RWPE1 (cell line): ENCODE data around the gene SYS1.

ENCODE experiments used
- CTCF ChIA-PET: fragments of 350-600 bp; sonication (Branson Sonifier 250); formaldehyde crosslinking; extraction: SDS; loops from one replicate; lab custom pipeline; 2021; lab: Yijun Ruan, JAX
- POLR2A ChIA-PET: fragments of 400-600 bp; formaldehyde crosslinking; extraction: SDS; loops from one replicate; lab custom pipeline; 2020; ENCODE audit warnings: antibody characterized with exemption; ENCODE audit not compliant: low non-redundant PET; lab: Yijun Ruan, JAX
- DNase-seq: peaks from one replicate; pipeline ENCODE4 v3.0.0; 2012; ENCODE audit warnings: low spot score
- H3K27ac ChIP-seq: fragments of 450-650 bp; 2 replicates; pipeline ENCODE4 v1.5.1; 2017
- TF ChIP-seq, protein P1 (sequence below): fragments of 450-650 bp; conservative IDR thresholded peaks from 2 replicates; pipeline ENCODE4 v1.5.1; 2017; ENCODE audit warnings: low read depth, mild to moderate bottlenecking

Gene SYS1

DNA sequence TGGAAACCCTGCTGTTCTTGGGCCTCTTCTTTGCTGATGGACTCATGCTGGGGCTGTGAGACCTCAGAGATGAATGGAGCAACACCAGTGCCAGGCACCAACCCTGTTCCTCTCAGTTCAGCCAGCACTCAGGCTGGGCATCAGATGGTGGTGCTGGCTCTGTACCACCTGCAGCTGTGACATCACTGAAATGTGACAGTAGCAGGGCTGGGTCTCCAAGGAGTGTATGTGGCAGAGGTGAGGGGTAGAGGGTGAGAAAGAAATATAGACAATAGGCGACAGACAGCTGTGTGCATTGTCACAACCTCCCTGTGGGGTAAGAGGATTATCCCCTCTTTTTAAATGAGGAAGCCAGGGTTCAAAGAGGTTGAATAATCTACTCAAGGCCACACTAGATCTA is 15.2 kb downstream of the SYS1 start, which contains the start of gene TP53TG5:
TP53TG5 (minus strand) TSS at position 135 of the 400 bp plus-strand sequence; CDS start at position 46, 89 bp downstream.
- TF ChIP-seq, protein P1, sequence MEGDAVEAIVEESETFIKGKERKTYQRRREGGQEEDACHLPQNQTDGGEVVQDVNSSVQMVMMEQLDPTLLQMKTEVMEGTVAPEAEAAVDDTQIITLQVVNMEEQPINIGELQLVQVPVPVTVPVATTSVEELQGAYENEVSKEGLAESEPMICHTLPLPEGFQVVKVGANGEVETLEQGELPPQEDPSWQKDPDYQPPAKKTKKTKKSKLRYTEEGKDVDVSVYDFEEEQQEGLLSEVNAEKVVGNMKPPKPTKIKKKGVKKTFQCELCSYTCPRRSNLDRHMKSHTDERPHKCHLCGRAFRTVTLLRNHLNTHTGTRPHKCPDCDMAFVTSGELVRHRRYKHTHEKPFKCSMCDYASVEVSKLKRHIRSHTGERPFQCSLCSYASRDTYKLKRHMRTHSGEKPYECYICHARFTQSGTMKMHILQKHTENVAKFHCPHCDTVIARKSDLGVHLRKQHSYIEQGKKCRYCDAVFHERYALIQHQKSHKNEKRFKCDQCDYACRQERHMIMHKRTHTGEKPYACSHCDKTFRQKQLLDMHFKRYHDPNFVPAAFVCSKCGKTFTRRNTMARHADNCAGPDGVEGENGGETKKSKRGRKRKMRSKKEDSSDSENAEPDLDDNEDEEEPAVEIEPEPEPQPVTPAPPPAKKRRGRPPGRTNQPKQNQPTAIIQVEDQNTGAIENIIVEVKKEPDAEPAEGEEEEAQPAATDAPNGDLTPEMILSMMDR: no peak
- no peak within 1 kb of the TSS for H3K27ac ChIP-seq
- ChIA-PET CTCF (no interaction called here), POLR2A (no interaction called here)
- DNase-seq: no peak

DNA sequence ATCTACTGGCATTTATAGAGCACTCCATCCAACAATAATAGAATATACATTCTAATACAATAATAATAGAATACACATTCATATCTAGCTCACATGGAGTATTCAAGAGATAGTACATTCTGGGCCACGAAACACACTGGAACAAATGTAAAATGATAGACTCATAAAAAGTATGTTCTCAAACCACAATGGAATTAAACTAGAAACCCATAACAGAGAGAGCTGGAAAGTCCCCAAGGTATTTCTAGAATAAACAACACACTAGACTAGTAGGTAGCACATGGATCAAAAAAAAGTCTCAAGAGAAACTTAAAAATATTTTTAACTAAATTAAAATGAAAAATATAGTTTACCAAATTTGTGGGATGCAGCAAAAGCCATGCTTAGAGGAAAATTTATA is 24.3 kb downstream of the SYS1 start:
- POLR2A ChIA-PET: no interaction called here
- DNase-seq: no peak
- TF ChIP-seq, protein P1: no peak
- H3K27ac ChIP-seq: no peak overlapping the region
- CTCF ChIA-PET: interaction anchor here (1.5 kb wide), 1 partner anchor 14 kb away, joined by 8 read pairs; no protein-coding TSS in a partner anchor

DNA sequence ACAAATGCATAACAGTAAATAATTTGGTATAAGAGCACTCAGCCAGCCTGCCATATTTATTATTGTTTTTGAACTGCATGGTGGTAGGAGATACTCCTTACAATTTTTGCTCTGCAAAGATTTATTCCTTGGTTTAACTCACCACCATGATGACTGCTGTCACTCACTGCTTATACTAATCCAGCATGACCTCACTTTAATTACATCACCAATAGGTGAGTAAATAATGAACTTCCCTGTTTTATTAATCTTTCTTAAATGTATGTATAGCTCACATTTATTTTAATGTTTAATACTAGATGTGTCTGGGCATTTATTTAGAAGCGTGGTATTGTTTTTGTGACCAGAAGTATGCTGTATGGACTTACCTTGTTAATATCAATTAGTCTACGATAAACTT is 28.0 kb downstream of the SYS1 start:
- POLR2A ChIA-PET: no interaction called here
- TF ChIP-seq, protein P1: no peak
- no peak for DNase-seq
- H3K27ac ChIP-seq: no peak overlapping the region
- CTCF ChIA-PET: interaction anchor here (0.5 to 0.9 kb wide), 2 partner anchors 28 to 68 kb away, joined by 3 read pairs; partner anchors contain the start of gene SYS1

DNA sequence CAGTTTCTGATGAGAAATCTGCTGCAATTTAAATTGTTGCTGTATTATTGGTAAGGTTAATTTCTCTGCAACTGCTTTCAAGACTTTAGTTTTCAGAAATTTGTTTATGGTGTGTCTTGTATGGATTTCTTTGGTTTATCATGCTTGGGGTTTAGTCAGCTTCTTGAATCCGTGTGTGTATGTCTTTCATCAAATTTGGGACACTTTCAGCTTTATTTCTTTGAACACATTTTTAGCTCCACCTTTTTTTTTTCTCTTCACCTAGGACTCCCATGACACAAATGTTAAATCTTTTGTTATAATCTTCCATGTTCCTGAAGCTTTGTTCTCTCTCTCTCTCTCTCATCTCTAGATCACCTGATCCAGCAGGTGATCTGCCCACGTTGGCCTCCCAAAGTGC is 28.6 kb downstream of the SYS1 start:
- no peak for DNase-seq
- TF ChIP-seq, protein P1: no peak
- no peak overlapping the region for H3K27ac ChIP-seq
- ChIA-PET POLR2A (no interaction called here), CTCF (interaction anchor here (0.5 to 0.7 kb wide), 2 partner anchors 18 to 69 kb away, joined by 3 read pairs; no protein-coding TSS in a partner anchor)

DNA sequence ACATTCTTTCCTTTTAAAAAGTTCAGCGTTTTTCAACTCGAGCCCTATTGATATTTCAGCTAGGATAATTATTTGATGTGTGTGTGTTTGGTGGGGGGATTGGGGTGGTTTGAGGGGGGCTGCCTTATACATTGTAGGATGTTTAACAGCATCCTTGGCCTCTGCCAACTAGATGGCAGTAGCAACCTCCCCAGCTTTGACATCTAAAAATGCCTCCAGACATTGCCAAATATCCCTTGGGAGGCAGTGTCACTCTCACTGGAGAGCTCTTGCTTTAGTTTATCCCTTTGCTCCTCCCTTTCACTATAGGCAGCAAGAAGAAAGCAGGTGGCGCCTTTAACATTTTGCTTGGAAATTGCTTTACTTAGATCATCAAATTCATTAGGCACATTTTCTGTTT is 29.8 kb downstream of the SYS1 start:
- TF ChIP-seq, protein P1: no peak
- H3K27ac ChIP-seq: no peak overlapping the region
- DNase-seq: no peak
- ChIA-PET CTCF (interaction anchor here (0.6 to 1.9 kb wide), 11 partner anchors 12 to 1189 kb away, joined by 3 to 11 read pairs (median 3); no protein-coding TSS in a partner anchor), POLR2A (no interaction called here)

DNA sequence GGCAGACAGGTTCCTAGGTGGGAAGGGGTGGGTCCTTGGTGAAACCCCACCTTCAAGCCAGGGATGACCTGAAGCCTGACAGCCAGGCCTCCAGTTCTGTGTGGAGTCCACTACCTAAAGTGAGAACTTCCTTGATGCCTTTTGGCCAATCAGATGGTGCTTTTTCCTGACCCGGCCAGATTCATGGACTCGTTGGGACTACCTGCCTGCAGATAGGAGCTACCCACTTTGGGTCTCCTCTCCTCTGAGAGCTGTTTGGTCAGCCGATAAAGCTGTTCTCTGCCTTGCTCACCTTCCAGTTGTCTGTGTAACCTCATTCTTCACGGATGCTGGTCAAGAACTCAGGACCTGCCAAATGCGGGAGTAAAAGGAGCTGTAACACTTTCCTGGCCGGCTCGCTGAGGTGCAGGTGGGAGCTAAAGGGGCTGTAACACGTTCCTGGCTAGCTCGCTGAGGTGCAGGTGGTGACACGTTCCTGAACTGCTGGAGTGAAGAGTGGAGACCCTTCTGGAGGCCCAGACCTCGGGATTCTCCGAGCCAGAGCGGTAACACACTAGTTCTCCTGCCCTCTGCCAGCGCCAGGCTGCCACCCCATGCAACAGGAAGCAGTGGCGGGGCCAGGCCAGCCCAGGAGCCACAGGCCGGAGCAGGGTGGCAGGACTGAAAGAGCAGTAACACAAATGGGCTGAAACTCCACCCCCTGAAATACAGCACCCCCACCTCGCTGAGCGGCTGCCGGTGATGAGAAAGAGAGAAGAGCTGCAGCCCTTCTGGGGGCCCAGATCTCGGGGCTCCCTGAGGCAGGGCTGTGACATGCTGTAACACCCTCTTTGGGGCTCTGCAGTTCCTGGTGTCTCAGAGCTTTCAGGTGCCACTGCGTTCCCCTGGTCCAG is 31.5 kb downstream of the SYS1 start:
- H3K27ac ChIP-seq: no peak overlapping the region
- no peak for DNase-seq
- CTCF ChIA-PET: interaction anchor here (0.6 to 1.5 kb wide), 4 partner anchors 9 to 75 kb away, joined by 4 to 5 read pairs (median 4); no protein-coding TSS in a partner anchor
- TF ChIP-seq, protein P1: no peak
- POLR2A ChIA-PET: interaction anchor here (0.5 kb wide), 1 partner anchor 24 kb away, joined by 4 read pairs; no protein-coding TSS in a partner anchor
